ENCODE data around the gene PPP1R3E. TPM values are rescaled to one million over a fixed set of nuclear protein-coding genes. Genes with fewer than 3 reads are reported as not detected.
A peak's percentile ranks its signal among the peaks of the same experiment; 100 is the strongest.

The PPP1R3E gene
- total RNA-seq, 1 donor from 2014 or later, result 15.0 TPM

DNA sequence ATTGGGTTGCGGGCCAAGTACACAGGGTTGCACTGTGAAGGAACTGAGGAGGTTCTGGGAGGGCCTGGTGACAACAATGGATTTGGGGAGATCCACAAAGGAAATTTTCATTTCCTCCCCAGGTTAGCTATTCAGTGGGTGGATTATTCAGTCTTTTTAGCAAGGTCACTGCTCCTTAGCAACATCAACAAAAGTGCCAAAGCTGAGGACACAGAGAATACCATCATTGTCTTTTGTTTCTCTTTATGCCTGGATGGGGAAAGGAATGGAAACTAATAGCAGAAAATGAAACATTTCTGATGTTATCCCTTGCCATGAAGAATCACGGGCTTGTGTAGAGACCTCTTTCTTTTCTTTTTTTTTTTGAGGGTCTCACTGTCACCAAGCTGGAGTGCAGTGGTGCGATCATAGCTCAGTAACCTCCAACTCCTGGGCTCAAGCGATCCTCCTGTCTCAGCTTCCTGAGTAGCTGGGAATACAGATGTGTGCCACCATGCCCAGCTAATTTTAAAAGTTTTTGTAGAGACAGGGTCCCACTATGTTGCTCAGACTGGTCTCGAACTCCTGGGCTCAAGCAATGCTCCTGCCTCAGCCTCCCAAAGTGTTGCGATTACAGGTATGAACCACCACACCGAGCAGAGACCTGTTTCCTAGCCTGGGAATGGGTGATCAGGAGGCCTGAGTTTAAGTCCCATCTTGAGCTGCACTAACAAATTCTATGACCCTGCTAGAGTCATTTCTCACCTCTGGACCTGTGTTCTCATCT is 6.5 kb downstream of the PPP1R3E start:
- Mint-ChIP-seq H3K4me1 (peaks cover 40% of the 10 kb centered on the region), H3K27me3 (ENCODE audit: low read depth) (peaks cover 13% of the 10 kb centered on the region), H3K4me3 (peak overlapping the region; percentile 49), H3K9me3 (no peaks in the 10 kb centered on the region), H3K36me3 (ENCODE audit: low read depth) (no peaks in the 10 kb centered on the region), H3K27ac (ENCODE audit: unreplicated experiment) (peak overlapping the region; percentile 54)
- DNase-seq (ENCODE audit: low read depth, low spot score), result no peak
- TF ChIP-seq, protein P1, sequence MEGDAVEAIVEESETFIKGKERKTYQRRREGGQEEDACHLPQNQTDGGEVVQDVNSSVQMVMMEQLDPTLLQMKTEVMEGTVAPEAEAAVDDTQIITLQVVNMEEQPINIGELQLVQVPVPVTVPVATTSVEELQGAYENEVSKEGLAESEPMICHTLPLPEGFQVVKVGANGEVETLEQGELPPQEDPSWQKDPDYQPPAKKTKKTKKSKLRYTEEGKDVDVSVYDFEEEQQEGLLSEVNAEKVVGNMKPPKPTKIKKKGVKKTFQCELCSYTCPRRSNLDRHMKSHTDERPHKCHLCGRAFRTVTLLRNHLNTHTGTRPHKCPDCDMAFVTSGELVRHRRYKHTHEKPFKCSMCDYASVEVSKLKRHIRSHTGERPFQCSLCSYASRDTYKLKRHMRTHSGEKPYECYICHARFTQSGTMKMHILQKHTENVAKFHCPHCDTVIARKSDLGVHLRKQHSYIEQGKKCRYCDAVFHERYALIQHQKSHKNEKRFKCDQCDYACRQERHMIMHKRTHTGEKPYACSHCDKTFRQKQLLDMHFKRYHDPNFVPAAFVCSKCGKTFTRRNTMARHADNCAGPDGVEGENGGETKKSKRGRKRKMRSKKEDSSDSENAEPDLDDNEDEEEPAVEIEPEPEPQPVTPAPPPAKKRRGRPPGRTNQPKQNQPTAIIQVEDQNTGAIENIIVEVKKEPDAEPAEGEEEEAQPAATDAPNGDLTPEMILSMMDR (conservative IDR thresholded peaks at IDR 0.05), result no peak

DNA sequence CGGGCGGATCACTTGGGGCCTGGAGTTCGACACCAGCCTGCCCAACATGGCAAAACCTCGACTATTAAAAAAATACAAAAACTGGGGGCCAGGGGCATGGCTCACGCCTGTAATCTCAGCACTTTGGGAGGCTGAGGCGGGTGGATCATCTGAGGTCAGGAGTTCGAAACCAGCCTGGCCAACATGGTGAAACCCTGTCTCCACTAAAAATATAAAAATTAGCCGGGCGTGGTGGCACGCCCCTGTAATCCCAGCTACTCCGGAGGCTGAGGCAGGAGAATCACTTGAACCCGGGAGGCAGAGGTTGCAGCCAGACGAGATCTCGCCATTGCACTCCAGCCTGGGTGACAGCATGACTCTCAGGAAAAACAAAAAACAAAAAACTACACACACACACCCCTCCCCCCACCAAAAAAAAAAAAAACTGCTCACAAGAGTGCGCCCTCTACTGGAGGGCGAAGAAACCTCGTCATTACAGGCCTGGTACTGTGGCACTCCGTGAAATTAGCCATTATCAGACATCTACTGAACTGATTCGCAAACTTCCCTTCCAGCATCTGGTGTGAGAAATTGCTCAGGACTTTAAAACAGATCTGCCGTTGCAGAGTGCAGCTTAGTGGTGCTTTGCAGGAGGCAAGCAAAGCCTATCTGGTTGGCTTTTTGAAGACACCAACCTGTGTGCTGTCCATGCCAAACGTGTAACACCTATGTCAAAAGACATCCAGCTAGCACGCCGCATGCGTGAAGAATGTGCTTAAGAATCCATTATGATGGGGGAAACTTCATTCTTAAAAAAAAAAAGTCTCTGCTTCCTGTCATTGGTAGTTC is 7.7 kb downstream of the PPP1R3E start:
- Mint-ChIP-seq H3K36me3 (ENCODE audit: low read depth) (no peaks in the 10 kb centered on the region), H3K27me3 (ENCODE audit: low read depth) (peaks cover 16% of the 10 kb centered on the region), H3K4me1 (peaks cover 29% of the 10 kb centered on the region), H3K9me3 (no peaks in the 10 kb centered on the region), H3K27ac (ENCODE audit: unreplicated experiment) (no peak overlapping the region), H3K4me3 (peak overlapping the region; percentile 3)
- DNase-seq (ENCODE audit: low read depth, low spot score), result peak; percentile 49
- TF ChIP-seq, protein P1 (conservative IDR thresholded peaks at IDR 0.05), result peak; percentile 86

DNA sequence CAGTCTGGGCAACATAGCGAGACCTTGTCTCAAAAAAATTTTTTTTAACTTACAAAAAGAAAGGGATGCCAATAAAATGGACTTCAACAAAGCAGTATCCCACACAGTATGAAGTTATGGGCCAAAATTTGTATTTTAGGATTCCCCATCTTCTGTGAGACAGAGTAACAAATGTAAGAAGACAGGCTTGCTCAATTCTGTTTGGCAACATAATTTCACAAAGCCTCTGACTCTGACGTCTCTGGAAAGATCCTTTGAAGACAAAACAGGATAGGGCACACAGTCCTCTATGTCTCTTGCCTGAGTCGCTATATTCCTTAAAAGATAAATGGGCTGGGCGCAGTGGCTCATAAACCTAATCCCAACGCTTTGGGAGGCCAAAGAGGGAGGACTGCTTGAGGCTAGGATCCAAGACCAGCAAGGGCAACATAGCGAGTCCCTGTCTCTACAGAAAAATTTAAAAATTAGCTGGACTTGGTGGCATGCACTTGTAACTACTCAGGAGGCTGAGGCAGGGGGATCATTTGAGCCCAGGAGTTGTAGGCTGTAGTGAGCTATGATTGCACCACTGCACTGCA is 15.7 kb downstream of the PPP1R3E start:
- Mint-ChIP-seq H3K36me3 (ENCODE audit: low read depth) (no peaks in the 10 kb centered on the region), H3K4me1 (peaks cover 36% of the 10 kb centered on the region), H3K4me3 (peak overlapping the region; percentile 95), H3K27me3 (ENCODE audit: low read depth) (peaks cover 11% of the 10 kb centered on the region), H3K27ac (ENCODE audit: unreplicated experiment) (peak overlapping the region; percentile 99), H3K9me3 (no peaks in the 10 kb centered on the region)
- no peak for DNase-seq (ENCODE audit: low read depth, low spot score)
- TF ChIP-seq, protein P1 (conservative IDR thresholded peaks at IDR 0.05), result no peak

DNA sequence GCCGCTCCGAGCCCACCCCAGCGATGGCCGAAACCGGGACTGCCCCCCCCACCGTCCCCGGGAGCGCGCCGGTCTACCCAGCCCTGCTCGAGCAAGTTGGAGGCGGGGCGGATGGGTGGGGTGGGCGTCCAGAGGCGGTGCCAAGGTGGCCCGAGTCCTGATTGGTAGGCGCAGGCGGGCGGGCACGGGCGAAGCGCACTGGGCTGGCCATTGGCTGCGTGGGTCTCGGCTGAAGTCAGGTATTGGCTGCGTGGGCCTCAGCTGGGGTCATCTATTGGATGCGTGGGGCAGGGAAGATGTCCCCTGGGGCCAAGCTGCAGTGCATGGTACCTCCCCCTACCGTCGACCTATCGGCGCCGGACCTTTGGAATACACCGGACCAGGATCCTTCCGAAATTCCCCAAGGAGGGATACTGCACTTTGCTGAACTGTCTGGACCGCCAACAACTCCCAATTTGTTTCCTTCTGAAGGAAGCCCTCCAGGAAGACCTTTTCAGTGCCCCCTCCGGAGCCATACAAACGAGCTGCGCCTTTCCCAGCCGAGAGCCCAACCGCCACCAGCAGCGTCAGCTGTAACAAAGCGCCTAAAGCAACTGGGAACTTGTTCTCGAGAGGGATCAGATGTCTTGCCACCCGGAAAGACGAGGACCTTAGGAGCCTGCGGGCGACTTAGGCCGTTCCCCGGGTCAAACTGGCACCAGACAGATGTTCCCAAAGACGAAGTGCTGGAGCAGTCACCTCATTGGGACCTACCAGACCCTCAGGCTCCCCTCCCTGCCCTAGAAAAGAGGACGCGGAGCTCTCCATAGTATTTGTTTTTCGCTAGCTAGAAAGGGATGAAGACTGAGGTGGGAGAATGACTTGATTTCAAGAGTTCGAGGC is 16.4 kb downstream of the PPP1R3E start, which contains the start of gene HOMEZ:
Gene HOMEZ, minus strand, starts transcription at position 113 of the 882 bp plus-strand sequence. CDS start 180 bp downstream, outside the sequence.
- H3K27me3 Mint-ChIP-seq (ENCODE audit: low read depth), result peaks cover 7% of the 10 kb centered on the region
- H3K9me3 Mint-ChIP-seq, result no peaks in the 10 kb centered on the region
- peak within 1 kb of the TSS; percentile 99 for H3K27ac Mint-ChIP-seq (ENCODE audit: unreplicated experiment)
- no peaks in the 10 kb centered on the region for H3K36me3 Mint-ChIP-seq (ENCODE audit: low read depth)
- DNase-seq (ENCODE audit: low read depth, low spot score), result peak; percentile 95
- peak within 1 kb of the TSS; percentile 95 for H3K4me3 Mint-ChIP-seq
- H3K4me1 Mint-ChIP-seq, result peaks cover 37% of the 10 kb centered on the region
- TF ChIP-seq, protein P1 (conservative IDR thresholded peaks at IDR 0.05), result no peak

All from neural crest cell (in vitro differentiated cells).